ENCODE results near the gene VPS37C. TPM values are rescaled to one million over a fixed set of nuclear protein-coding genes. Genes with fewer than 3 reads are reported as not detected.

Gene VPS37C
- total RNA-seq, 1 experiment from 2014 or later: 19.0 TPM

- Histone ChIP-seq H2BK12ac (ENCODE audit: insufficient read length, low read depth, low read length) (no peak overlapping the region), H3K79me1 (ENCODE audit: insufficient read depth, low read depth, low read length, poor library complexity, severe bottlenecking) (no peaks in the 10 kb centered on the region), H3K4me2 (ENCODE audit: insufficient read depth, insufficient read length, low read length) (no peak overlapping the region), H2AK5ac (ENCODE audit: insufficient read length, low read length) (no peak overlapping the region), H3K27me3 (ENCODE audit: insufficient read depth, low read length) (no peaks in the 10 kb centered on the region), H4K91ac (ENCODE audit: insufficient read length, low read depth, low read length) (no peak overlapping the region), H3K23ac (ENCODE audit: insufficient read length, low read depth, low read length) (no peak overlapping the region), H4K8ac (replicated peaks; ENCODE audit: insufficient read length, low read depth, low read length) (no peak overlapping the region), H3K23me2 (ENCODE audit: insufficient read length, low read depth, low read length, poor library complexity, severe bottlenecking) (no peaks in the 10 kb centered on the region), H4K20me1 (ENCODE audit: control insufficient read depth, insufficient read depth, insufficient read length) (no peaks in the 10 kb centered on the region), H2AFZ (ENCODE audit: low read length) (no peak overlapping the region), H3K9me3 (ENCODE audit: control insufficient read depth, low read depth, low read length) (no peaks in the 10 kb centered on the region), H4K5ac (ENCODE audit: insufficient read length, low read depth, low read length) (no peak overlapping the region), H3K56ac (ENCODE audit: insufficient read length, low read depth, low read length) (no peak overlapping the region), H2BK120ac (ENCODE audit: low read depth, low read length, poor library complexity, severe bottlenecking) (no peak overlapping the region), H2BK15ac (ENCODE audit: low read depth, low read length) (no peak overlapping the region), H3K14ac (ENCODE audit: insufficient read depth, low read length) (no peak overlapping the region), H3K79me2 (ENCODE audit: insufficient read depth, low read length) (no peaks in the 10 kb centered on the region), H3T11ph (ENCODE audit: low read length) (no peak overlapping the region), H2BK5ac (ENCODE audit: insufficient read length, low read length) (no peak overlapping the region), H3K27ac (ENCODE audit: insufficient read length, low read depth, low read length) (no peak overlapping the region), H3K9ac (ENCODE audit: extremely low read depth, insufficient read length, low read length) (no peak overlapping the region), H3K18ac (ENCODE audit: insufficient read length, low read depth, low read length) (no peak overlapping the region), H3K4ac (ENCODE audit: low read depth, low read length) (no peak overlapping the region), H3K4me1 (ENCODE audit: insufficient read depth, low read length) (no peaks in the 10 kb centered on the region), H2BK20ac (ENCODE audit: low read depth, low read length, poor library complexity, severe bottlenecking) (no peak overlapping the region)
- TF ChIP-seq CTCF (conservative IDR thresholded peaks at IDR 0.05): no peak
- peaks cover 2% of the 10 kb centered on the region; the same call in 1 of the 2 replicates for H3K27me3 Mint-ChIP-seq (ENCODE audit: low read depth)
- H3K4me1 Mint-ChIP-seq: no peaks in the 10 kb centered on the region
- no peak overlapping the region for H3K4me3 Mint-ChIP-seq
- no peak overlapping the region for H3K27ac Mint-ChIP-seq
- H3K36me3 Mint-ChIP-seq (ENCODE audit: insufficient read depth in 1 of 3, low read depth in 3 of 3): no peaks in the 10 kb centered on the region
- no CpG with 5 or more reads among the region's 11 CpGs for WGBS (ENCODE audit: extremely low coverage, insufficient read length, low lambda C conversion rate)
- DNase-seq: no peak
- H3K9me3 Mint-ChIP-seq: no peaks in the 10 kb centered on the region; a peak in 1 of 5 replicates
These were observed 54.2 kb downstream of the VPS37C start for GRCh38 chr11:61106894-61107470.
